Umbilical cord (tissue), 2 donors: Measurements from ENCODE around the gene RNASEH2C. TPM values are rescaled to one million over a fixed set of nuclear protein-coding genes. Genes with fewer than 3 reads are reported as not detected.
"Not testable (repeated sequence)": the region's sequence is repeated elsewhere in the genome, so short reads cannot be mapped to it uniquely, and the experiment has no call there.

ENCODE experiments used
- DNase-seq: peaks from one replicate; pipeline ENCODE4 v3.0.0-alpha.2; 2015; ENCODE audit warnings: low spot score
- total RNA-seq: library from RNA; depleted of rRNA; stranded (reverse); fragments of >200 nt; gene quantifications from one replicate; pipeline ENCODE4 v1.2.3, GENCODE V29; 2014; ENCODE audit warnings: low replicate concordance; ENCODE audit not compliant: insufficient read depth

RNASEH2C gene
- total RNA-seq, 1 donor from 2014 or later = 50.3 TPM

- DNase-seq = no peak
Measured at GRCh38 chr11:65685981-65686380, 34.6 kb downstream of the RNASEH2C start.

GRCh38 chr11:65683480-65683879 lies 37.1 kb downstream of the RNASEH2C start:
- not testable (repeated sequence) for DNase-seq

GRCh38 chr11:65680192-65680743 lies 40.3 kb downstream of the RNASEH2C start:
- no peak for DNase-seq

GRCh38 chr11:65672982-65673381 lies 47.6 kb downstream of the RNASEH2C start:
- no peak for DNase-seq

GRCh38 chr11:65672180-65672860 lies 48.3 kb downstream of the RNASEH2C start:
- no peak for DNase-seq

Other genes with a start within 250 kb of the RNASEH2C start
- 14,533 TPM for gene MALAT1, start 221.8 kb downstream of the RNASEH2C start, total RNA-seq
- gene SCYL1, start 195.7 kb downstream of the RNASEH2C start, total RNA-seq = 60.7 TPM
- gene LTBP3, start 162.4 kb downstream of the RNASEH2C start, total RNA-seq = 116 TPM
- 17.3 TPM for gene ZNRD2, start 150.3 kb downstream of the RNASEH2C start, total RNA-seq
- 36.8 TPM for gene FAM89B, start 148.3 kb downstream of the RNASEH2C start, total RNA-seq
- 91.0 TPM for gene EHBP1L1, start 144.7 kb downstream of the RNASEH2C start, total RNA-seq
- not detected for gene KCNK7, start 125.0 kb downstream of the RNASEH2C start, total RNA-seq
- 12.0 TPM for gene MAP3K11, start 106.6 kb downstream of the RNASEH2C start, total RNA-seq
- 7.2 TPM for gene PCNX3, start 105.0 kb downstream of the RNASEH2C start, total RNA-seq
- gene SIPA1, start 82.7 kb downstream of the RNASEH2C start, total RNA-seq = 23.8 TPM
- 7.7 TPM for gene RELA, start 57.9 kb downstream of the RNASEH2C start, total RNA-seq
- gene KAT5, start 8.5 kb downstream of the RNASEH2C start, total RNA-seq = 51.8 TPM
- gene AP5B1, start 60.2 kb upstream of the RNASEH2C start, total RNA-seq = 9.6 TPM
- gene OVOL1, start 66.3 kb upstream of the RNASEH2C start, total RNA-seq = 1.4 TPM
- 1.9 TPM for gene SNX32, start 113.2 kb upstream of the RNASEH2C start, total RNA-seq
- gene CFL1, start 137.4 kb upstream of the RNASEH2C start, total RNA-seq = 353 TPM
- 38.3 TPM for gene MUS81, start 139.6 kb upstream of the RNASEH2C start, total RNA-seq
- gene EFEMP2, start 152.0 kb upstream of the RNASEH2C start, total RNA-seq = 85.5 TPM
- gene CTSW, start 159.0 kb upstream of the RNASEH2C start, total RNA-seq = not detected
- gene FIBP, start 167.7 kb upstream of the RNASEH2C start, total RNA-seq = 103 TPM
- gene CCDC85B, start 169.9 kb upstream of the RNASEH2C start, total RNA-seq = 8.4 TPM
- not detected for gene FOSL1, start 179.6 kb upstream of the RNASEH2C start, total RNA-seq
- 15.9 TPM for gene C11orf68, start 198.3 kb upstream of the RNASEH2C start, total RNA-seq
- gene DRAP1, start 198.6 kb upstream of the RNASEH2C start, total RNA-seq = 69.6 TPM
- gene TSGA10IP, start 224.7 kb upstream of the RNASEH2C start, total RNA-seq = not detected
- gene SART1, start 240.9 kb upstream of the RNASEH2C start, total RNA-seq = 38.0 TPM